ENCODE results near the gene TTLL8. TPM values are rescaled to one million over a fixed set of nuclear protein-coding genes. Genes with fewer than 3 reads are reported as not detected.

Gene TTLL8
- total RNA-seq, 1 experiment from 2014 or later = not detected

DNA sequence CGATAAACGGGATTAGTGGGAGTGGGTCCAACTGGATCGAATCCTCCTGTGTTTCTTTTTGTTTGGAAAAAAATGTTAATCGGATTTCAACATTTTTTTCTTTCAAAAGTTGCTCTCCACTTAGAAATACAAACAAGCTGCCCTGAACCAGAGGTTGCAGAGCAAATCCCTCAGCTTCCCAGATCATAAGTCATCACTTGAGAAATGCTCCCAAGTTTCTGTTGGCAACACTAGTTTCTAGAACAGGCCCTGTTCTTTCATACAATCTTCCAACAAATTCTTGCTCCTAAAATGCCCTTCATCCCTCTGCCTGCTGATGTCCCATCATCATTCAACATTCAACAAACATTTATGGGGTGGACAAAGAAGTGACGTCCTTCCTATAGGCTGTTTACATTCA is 28.4 kb upstream of the TTLL8 start:
- no TSS peak for BruUV-seq (replicated peaks)
- POLR2A ChIA-PET = no interaction called here
- Histone ChIP-seq H3K4me3 (replicated peaks in 1 of 2; ENCODE audit: low read depth in 1 of 2, low read length in 2 of 2) (no peak overlapping the region), H3K9ac (ENCODE audit: low read length) (no peak overlapping the region), H3K79me2 (ENCODE audit: insufficient read depth, low read length) (no peaks in the 10 kb centered on the region), H3K36me3 (ENCODE audit: control insufficient read depth in 1 of 2, insufficient read depth in 2 of 2, low read length in 2 of 2) (no peaks in the 10 kb centered on the region), H3K9me3 (ENCODE audit: control insufficient read depth in 1 of 2, insufficient read depth in 1 of 2, low read depth in 1 of 2, low read length in 2 of 2) (peaks cover 0 to 3% of the 10 kb centered on the region in 2 experiments; a peak in 1 of 4 replicates), H3K9me2 (ENCODE audit: insufficient read depth) (no peaks in the 10 kb centered on the region), H3K27me3 (ENCODE audit: insufficient read depth, low read length) (no peaks in the 10 kb centered on the region), H2AFZ (ENCODE audit: low read depth, low read length, poor library complexity, severe bottlenecking) (no peak overlapping the region), H3K27ac (ENCODE audit: low read depth, low read length) (no peak overlapping the region), H3K4me2 (ENCODE audit: low read length) (no peak overlapping the region), H4K20me1 (ENCODE audit: insufficient read depth) (no peaks in the 10 kb centered on the region), H3K4me1 (ENCODE audit: control insufficient read depth in 1 of 2, insufficient read depth in 2 of 2, low read length in 2 of 2) (peaks cover 0 to 10% of the 10 kb centered on the region in 2 experiments; a peak in 3 of 4 replicates)
- intact Hi-C loops (cut with micrococcal nuclease) = no loop called here
- DNase-seq (ENCODE audit: low read depth, low spot score) = no peak
- CTCF ChIA-PET = no interaction called here
- TF ChIP-seq YY1 (IDR thresholded peaks at IDR 0.05; ENCODE audit: extremely low read depth, insufficient replicate concordance, low read depth, low read length) (no peak), EZH2phosphoT487 (IDR thresholded peaks at IDR 0.05; ENCODE audit: borderline replicate concordance) (no peak), CBX3 (IDR thresholded peaks at IDR 0.05; ENCODE audit: low read depth) (no peak)
- TF ChIP-seq, protein P1, sequence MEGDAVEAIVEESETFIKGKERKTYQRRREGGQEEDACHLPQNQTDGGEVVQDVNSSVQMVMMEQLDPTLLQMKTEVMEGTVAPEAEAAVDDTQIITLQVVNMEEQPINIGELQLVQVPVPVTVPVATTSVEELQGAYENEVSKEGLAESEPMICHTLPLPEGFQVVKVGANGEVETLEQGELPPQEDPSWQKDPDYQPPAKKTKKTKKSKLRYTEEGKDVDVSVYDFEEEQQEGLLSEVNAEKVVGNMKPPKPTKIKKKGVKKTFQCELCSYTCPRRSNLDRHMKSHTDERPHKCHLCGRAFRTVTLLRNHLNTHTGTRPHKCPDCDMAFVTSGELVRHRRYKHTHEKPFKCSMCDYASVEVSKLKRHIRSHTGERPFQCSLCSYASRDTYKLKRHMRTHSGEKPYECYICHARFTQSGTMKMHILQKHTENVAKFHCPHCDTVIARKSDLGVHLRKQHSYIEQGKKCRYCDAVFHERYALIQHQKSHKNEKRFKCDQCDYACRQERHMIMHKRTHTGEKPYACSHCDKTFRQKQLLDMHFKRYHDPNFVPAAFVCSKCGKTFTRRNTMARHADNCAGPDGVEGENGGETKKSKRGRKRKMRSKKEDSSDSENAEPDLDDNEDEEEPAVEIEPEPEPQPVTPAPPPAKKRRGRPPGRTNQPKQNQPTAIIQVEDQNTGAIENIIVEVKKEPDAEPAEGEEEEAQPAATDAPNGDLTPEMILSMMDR (IDR thresholded peaks at IDR 0.05 in 2 of 3, conservative IDR thresholded peaks at IDR 0.05 in 1 of 3; ENCODE audit: borderline replicate concordance in 1 of 3, insufficient read depth in 1 of 3, low read depth in 2 of 3, low read length in 2 of 3) = no peak
- TF ChIP-seq, protein P2, sequence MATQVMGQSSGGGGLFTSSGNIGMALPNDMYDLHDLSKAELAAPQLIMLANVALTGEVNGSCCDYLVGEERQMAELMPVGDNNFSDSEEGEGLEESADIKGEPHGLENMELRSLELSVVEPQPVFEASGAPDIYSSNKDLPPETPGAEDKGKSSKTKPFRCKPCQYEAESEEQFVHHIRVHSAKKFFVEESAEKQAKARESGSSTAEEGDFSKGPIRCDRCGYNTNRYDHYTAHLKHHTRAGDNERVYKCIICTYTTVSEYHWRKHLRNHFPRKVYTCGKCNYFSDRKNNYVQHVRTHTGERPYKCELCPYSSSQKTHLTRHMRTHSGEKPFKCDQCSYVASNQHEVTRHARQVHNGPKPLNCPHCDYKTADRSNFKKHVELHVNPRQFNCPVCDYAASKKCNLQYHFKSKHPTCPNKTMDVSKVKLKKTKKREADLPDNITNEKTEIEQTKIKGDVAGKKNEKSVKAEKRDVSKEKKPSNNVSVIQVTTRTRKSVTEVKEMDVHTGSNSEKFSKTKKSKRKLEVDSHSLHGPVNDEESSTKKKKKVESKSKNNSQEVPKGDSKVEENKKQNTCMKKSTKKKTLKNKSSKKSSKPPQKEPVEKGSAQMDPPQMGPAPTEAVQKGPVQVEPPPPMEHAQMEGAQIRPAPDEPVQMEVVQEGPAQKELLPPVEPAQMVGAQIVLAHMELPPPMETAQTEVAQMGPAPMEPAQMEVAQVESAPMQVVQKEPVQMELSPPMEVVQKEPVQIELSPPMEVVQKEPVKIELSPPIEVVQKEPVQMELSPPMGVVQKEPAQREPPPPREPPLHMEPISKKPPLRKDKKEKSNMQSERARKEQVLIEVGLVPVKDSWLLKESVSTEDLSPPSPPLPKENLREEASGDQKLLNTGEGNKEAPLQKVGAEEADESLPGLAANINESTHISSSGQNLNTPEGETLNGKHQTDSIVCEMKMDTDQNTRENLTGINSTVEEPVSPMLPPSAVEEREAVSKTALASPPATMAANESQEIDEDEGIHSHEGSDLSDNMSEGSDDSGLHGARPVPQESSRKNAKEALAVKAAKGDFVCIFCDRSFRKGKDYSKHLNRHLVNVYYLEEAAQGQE (IDR thresholded peaks at IDR 0.05; ENCODE audit: low read depth) = no peak
- TF ChIP-seq, protein P3, sequence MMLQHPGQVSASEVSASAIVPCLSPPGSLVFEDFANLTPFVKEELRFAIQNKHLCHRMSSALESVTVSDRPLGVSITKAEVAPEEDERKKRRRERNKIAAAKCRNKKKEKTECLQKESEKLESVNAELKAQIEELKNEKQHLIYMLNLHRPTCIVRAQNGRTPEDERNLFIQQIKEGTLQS (IDR thresholded peaks at IDR 0.05) = no peak
- no peak for ATAC-seq
- RAD21 ChIA-PET (ENCODE audit: low non-redundant PET in 1 of 2, low total read pairs in 2 of 2, uncharacterized antibody in 2 of 2, unreplicated experiment in 2 of 2) = no interaction called here

All from HCT116 (cell line).